Mucosa of rectum (tissue), 2 donors: ENCODE measurements around the gene ZNF516.

Experiments
- H3K27ac ChIP-seq, 2 donors: one replicate each; pipeline ENCODE4 v1.7.0; 2013; ENCODE audit warnings: inconsistent platforms in 2 of 2, low read depth in 2 of 2, low read length in 2 of 2
- H3K27me3 ChIP-seq, 2 donors: one replicate each; pipeline ENCODE4 v1.7.0; 2013; ENCODE audit warnings: low read length in 2 of 2; ENCODE audit not compliant: control insufficient read depth in 2 of 2, insufficient read depth in 2 of 2
- H3K36me3 ChIP-seq, 2 donors: one replicate each; pipeline ENCODE4 v1.7.0; 2013; ENCODE audit warnings: low read length in 2 of 2; ENCODE audit not compliant: control insufficient read depth in 2 of 2, insufficient read depth in 2 of 2
- H3K4me1 ChIP-seq, 2 donors: one replicate each; pipeline ENCODE4 v1.7.0; 2013; ENCODE audit warnings: low read length in 2 of 2, mild to moderate bottlenecking in 1 of 2; ENCODE audit not compliant: control insufficient read depth in 2 of 2, insufficient read depth in 2 of 2
- H3K4me3 ChIP-seq, 2 donors: one replicate each; pipeline ENCODE4 v1.7.0; 2013; ENCODE audit warnings: low read length in 2 of 2
- H3K9ac ChIP-seq, 2 donors: one replicate each; pipeline ENCODE4 v1.7.0; 2013; ENCODE audit warnings: low read length in 2 of 2, low read depth in 1 of 2, mild to moderate bottlenecking in 1 of 2
- H3K9me3 ChIP-seq, 2 donors: one replicate each; pipeline ENCODE4 v1.7.0; 2013; ENCODE audit warnings: low read length in 2 of 2; ENCODE audit not compliant: control insufficient read depth in 2 of 2
- donor health status: healthy.
- donor health status: Normal muscosa, but diverticular disease.

Gene ZNF516

GRCh38 chr18:76456018-76456750 is 38.9 kb downstream of the ZNF516 start:
- peaks cover 3 to 6% of the 10 kb centered on the region in 2 donors for H3K36me3 ChIP-seq
- no peaks in the 10 kb centered on the region for H3K27me3 ChIP-seq
- H3K27ac ChIP-seq = no peak overlapping the region
- H3K4me3 ChIP-seq = no peak overlapping the region
- H3K9ac ChIP-seq = no peak overlapping the region
- no peaks in the 10 kb centered on the region for H3K9me3 ChIP-seq
- peaks cover 0 to 6% of the 10 kb centered on the region in 2 donors for H3K4me1 ChIP-seq

GRCh38 chr18:76455003-76455676 is 39.9 kb downstream of the ZNF516 start:
- Histone ChIP-seq H3K4me3 (no peak overlapping the region), H3K27me3 (no peaks in the 10 kb centered on the region), H3K9ac (no peak overlapping the region), H3K9me3 (no peaks in the 10 kb centered on the region), H3K27ac (no peak overlapping the region), H3K4me1 (peaks cover 0 to 6% of the 10 kb centered on the region in 2 donors), H3K36me3 (peaks cover 3 to 6% of the 10 kb centered on the region in 2 donors)

- Histone ChIP-seq H3K36me3 (peaks cover 3 to 6% of the 10 kb centered on the region in 2 donors), H3K4me1 (peaks cover 0 to 6% of the 10 kb centered on the region in 2 donors), H3K9ac (no peak overlapping the region), H3K27me3 (no peaks in the 10 kb centered on the region), H3K27ac (no peak overlapping the region), H3K4me3 (no peak overlapping the region), H3K9me3 (no peaks in the 10 kb centered on the region)
These were observed 40.6 kb downstream of the ZNF516 start for GRCh38 chr18:76454418-76454817.

- Histone ChIP-seq H3K4me1 (peaks cover 0 to 8% of the 10 kb centered on the region in 2 donors), H3K9ac (no peak overlapping the region), H3K36me3 (peaks cover 3 to 5% of the 10 kb centered on the region in 2 donors), H3K27ac (no peak overlapping the region), H3K4me3 (no peak overlapping the region), H3K9me3 (no peaks in the 10 kb centered on the region), H3K27me3 (no peaks in the 10 kb centered on the region)
These were observed 41.1 kb downstream of the ZNF516 start for GRCh38 chr18:76453932-76454331.

GRCh38 chr18:76453057-76453561 is 41.9 kb downstream of the ZNF516 start:
- Histone ChIP-seq H3K9ac (no peak overlapping the region), H3K27me3 (no peaks in the 10 kb centered on the region), H3K27ac (no peak overlapping the region), H3K9me3 (no peaks in the 10 kb centered on the region), H3K4me1 (peaks cover 4 to 11% of the 10 kb centered on the region in 2 donors), H3K36me3 (no peaks in the 10 kb centered on the region), H3K4me3 (no peak overlapping the region)

GRCh38 chr18:76452357-76452756 is 42.7 kb downstream of the ZNF516 start:
- no peaks in the 10 kb centered on the region for H3K27me3 ChIP-seq
- H3K9me3 ChIP-seq = no peaks in the 10 kb centered on the region
- peak overlapping the region in 1 of 2 donors; percentile 84 for H3K27ac ChIP-seq
- no peak overlapping the region for H3K4me3 ChIP-seq
- no peaks in the 10 kb centered on the region for H3K36me3 ChIP-seq
- H3K9ac ChIP-seq = no peak overlapping the region
- peaks cover 5 to 15% of the 10 kb centered on the region in 2 donors for H3K4me1 ChIP-seq

- Histone ChIP-seq H3K36me3 (no peaks in the 10 kb centered on the region), H3K27me3 (no peaks in the 10 kb centered on the region), H3K9me3 (no peaks in the 10 kb centered on the region), H3K27ac (peak overlapping the region; percentile 77 to 84), H3K4me1 (peaks cover 5 to 15% of the 10 kb centered on the region in 2 donors), H3K9ac (peak overlapping the region; percentile 74 to 77), H3K4me3 (peak overlapping the region; percentile 69 to 90)
These were observed 43.4 kb downstream of the ZNF516 start for GRCh38 chr18:76451396-76452331.

GRCh38 chr18:76450452-76451395 is 44.3 kb downstream of the ZNF516 start:
- peak overlapping the region; percentile 77 to 84 for H3K27ac ChIP-seq
- H3K27me3 ChIP-seq = no peaks in the 10 kb centered on the region
- peak overlapping the region; percentile 74 to 77 for H3K9ac ChIP-seq
- peaks cover 10 to 19% of the 10 kb centered on the region in 2 donors for H3K4me1 ChIP-seq
- peak overlapping the region; percentile 69 to 90 for H3K4me3 ChIP-seq
- H3K36me3 ChIP-seq = no peaks in the 10 kb centered on the region
- no peaks in the 10 kb centered on the region for H3K9me3 ChIP-seq

- Histone ChIP-seq H3K9ac (no peak overlapping the region), H3K27me3 (no peaks in the 10 kb centered on the region), H3K9me3 (no peaks in the 10 kb centered on the region), H3K27ac (no peak overlapping the region), H3K36me3 (no peaks in the 10 kb centered on the region), H3K4me1 (peaks cover 14 to 24% of the 10 kb centered on the region in 2 donors), H3K4me3 (no peak overlapping the region)
These were observed 46.0 kb downstream of the ZNF516 start for GRCh38 chr18:76449111-76449453.
